ENCODE results near the gene GAS2L1.

Gene GAS2L1

GRCh38 chr22:29320546-29320945 lies 14.1 kb downstream of the GAS2L1 start:
- peak; percentile 49 for TF ChIP-seq CTCF (conservative IDR thresholded peaks at IDR 0.05; ENCODE audit: low read depth, low read length)
- H3K4me3 ChIP-seq (ENCODE audit: low read depth, low read length): no peak overlapping the region
- DNase-seq (ENCODE audit: low read depth): no peak

GRCh38 chr22:29323641-29324040 lies 17.2 kb downstream of the GAS2L1 start:
- DNase-seq (ENCODE audit: low read depth): no peak
- H3K4me3 ChIP-seq (ENCODE audit: low read depth, low read length): no peak overlapping the region
- TF ChIP-seq CTCF (conservative IDR thresholded peaks at IDR 0.05; ENCODE audit: low read depth, low read length): no peak

- no peak for DNase-seq (ENCODE audit: low read depth)
- no peak overlapping the region for H3K4me3 ChIP-seq (ENCODE audit: low read depth, low read length)
- TF ChIP-seq CTCF (conservative IDR thresholded peaks at IDR 0.05; ENCODE audit: low read depth, low read length): no peak
Observed at GRCh38 chr22:29325356-29325755, 18.9 kb downstream of the GAS2L1 start.

DNA sequence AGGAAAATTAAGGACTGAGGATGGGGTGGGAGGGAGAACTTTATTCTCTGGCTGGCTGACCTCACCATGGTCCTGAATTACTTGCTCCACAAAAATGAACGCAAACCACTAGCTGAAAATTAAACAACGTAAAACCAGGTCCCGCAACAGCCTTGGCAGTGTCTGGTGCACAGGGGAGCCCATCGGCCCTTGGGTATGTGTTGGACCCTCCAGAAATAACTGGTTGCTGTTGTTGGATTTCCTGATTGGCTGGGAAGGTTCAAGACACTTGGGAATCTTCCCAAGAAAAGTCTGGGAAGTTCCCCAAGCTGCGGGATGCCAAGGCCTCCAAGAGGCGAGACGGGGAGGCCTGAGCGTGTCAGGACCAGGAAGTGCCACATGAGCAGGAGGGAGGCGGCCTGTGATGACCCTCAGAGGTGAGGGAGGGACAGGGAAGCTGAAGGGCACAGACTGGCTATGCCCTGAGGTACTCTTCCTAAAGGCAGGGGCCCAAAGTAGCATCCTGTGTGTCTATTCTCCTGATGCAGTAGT lies 19.4 kb downstream of the GAS2L1 start:
- DNase-seq (ENCODE audit: low read depth): no peak
- no peak overlapping the region for H3K4me3 ChIP-seq (ENCODE audit: low read depth, low read length)
- TF ChIP-seq CTCF (conservative IDR thresholded peaks at IDR 0.05; ENCODE audit: low read depth, low read length): no peak

- no peak for TF ChIP-seq CTCF (conservative IDR thresholded peaks at IDR 0.05; ENCODE audit: low read depth, low read length)
- DNase-seq (ENCODE audit: low read depth): no peak
- no peak overlapping the region for H3K4me3 ChIP-seq (ENCODE audit: low read depth, low read length)
Observed at GRCh38 chr22:29326481-29326880, 20.0 kb downstream of the GAS2L1 start.

- TF ChIP-seq CTCF (conservative IDR thresholded peaks at IDR 0.05; ENCODE audit: low read depth, low read length): no peak
- DNase-seq (ENCODE audit: low read depth): no peak
- no peak overlapping the region for H3K4me3 ChIP-seq (ENCODE audit: low read depth, low read length)
Observed at GRCh38 chr22:29327089-29327764, 20.8 kb downstream of the GAS2L1 start.

GRCh38 chr22:29328055-29328454 lies 21.6 kb downstream of the GAS2L1 start:
- no peak for TF ChIP-seq CTCF (conservative IDR thresholded peaks at IDR 0.05; ENCODE audit: low read depth, low read length)
- no peak for DNase-seq (ENCODE audit: low read depth)
- H3K4me3 ChIP-seq (ENCODE audit: low read depth, low read length): no peak overlapping the region

Measured in choroid plexus epithelial cell (primary cell).